Umbilical cord (tissue), 2 donors: ENCODE data around the gene PCDHB8. TPM values are rescaled to one million over a fixed set of nuclear protein-coding genes. Genes with fewer than 3 reads are reported as not detected.
"Not testable (repeated sequence)": the region's sequence is repeated elsewhere in the genome, so short reads cannot be mapped to it uniquely, and the experiment has no call there.

Experiments used
- DNase-seq: peaks from one replicate; pipeline ENCODE4 v3.0.0-alpha.2; 2015; ENCODE audit warnings: low spot score
- total RNA-seq: library from RNA; depleted of rRNA; stranded (reverse); fragments of >200 nt; gene quantifications from one replicate; pipeline ENCODE4 v1.2.3, GENCODE V29; 2014; ENCODE audit warnings: low replicate concordance; ENCODE audit not compliant: insufficient read depth

The PCDHB8 gene
- total RNA-seq, 1 donor from 2014 or later, result 0.72 TPM

DNA sequence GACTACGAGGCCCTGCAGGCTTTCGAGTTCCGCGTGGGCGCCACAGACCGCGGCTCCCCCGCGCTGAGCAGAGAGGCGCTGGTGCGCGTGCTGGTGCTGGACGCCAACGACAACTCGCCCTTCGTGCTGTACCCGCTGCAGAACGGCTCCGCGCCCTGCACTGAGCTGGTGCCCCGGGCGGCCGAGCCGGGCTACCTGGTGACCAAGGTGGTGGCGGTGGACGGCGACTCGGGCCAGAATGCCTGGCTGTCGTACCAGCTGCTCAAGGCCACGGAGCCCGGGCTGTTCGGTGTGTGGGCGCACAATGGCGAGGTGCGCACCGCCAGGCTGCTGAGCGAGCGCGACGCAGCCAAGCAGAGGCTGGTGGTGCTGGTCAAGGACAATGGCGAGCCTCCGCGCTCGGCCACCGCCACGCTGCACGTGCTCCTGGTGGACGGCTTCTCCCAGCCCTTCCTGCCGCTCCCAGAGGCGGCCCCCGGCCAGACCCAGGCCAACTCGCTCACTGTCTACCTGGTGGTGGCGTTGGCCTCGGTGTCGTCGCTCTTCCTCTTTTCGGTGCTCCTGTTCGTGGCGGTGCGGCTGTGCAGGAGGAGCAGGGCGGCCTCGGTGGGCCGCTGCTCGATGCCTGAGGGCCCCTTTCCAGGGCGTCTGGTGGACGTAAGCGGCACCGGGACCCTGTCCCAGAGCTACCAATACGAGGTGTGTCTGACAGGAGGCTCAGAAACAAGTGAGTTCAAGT lies 6.7 kb downstream of the PCDHB8 start:
- not testable (repeated sequence) for DNase-seq

DNA sequence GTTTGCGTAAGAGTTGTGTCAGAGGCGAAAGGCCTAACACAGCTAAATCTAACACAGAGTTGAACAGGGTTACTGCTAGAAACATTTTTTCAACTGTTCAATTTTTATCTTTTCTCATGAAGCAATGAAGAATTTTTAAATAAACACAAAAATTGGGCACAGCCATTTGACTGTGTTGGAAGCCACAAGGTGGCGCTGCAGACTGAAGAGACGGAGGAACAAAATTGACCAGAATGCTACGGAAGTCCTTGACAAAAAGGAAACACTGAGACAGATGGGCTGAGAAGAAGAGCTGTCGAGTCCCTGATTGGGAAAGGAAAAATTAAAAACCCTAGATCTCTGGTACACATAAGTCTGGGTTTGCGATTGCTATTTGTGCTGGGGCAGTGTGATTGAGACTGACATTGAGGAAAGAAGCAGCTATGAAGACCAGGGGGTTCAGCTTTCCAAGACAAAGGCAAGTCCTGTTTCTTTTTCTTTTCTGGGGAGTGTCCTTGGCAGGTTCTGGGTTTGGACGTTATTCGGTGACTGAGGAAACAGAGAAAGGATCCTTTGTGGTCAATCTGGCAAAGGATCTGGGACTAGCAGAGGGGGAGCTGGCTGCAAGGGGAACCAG lies 9.4 kb downstream of the PCDHB8 start, which contains the start of gene PCDHB9:
Gene PCDHB9, plus strand, starts transcription at position 265 of the 616 bp plus-strand sequence. Its CDS starts 158 bp downstream, at position 423.
- DNase-seq, result no peak

DNA sequence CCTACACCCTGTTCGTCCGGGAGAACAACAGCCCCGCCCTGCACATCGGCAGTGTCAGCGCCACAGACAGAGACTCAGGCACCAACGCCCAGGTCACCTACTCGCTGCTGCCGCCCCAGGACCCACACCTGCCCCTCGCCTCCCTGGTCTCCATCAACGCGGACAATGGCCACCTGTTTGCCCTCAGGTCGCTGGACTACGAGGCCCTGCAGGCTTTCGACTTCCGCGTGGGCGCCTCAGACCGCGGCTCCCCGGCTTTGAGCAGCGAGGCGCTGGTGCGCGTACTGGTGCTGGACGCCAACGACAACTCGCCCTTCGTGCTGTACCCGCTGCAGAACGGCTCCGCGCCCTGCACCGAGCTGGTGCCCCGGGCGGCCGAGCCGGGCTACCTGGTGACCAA lies 11.1 kb downstream of the PCDHB8 start:
- not testable (repeated sequence) for DNase-seq

DNA sequence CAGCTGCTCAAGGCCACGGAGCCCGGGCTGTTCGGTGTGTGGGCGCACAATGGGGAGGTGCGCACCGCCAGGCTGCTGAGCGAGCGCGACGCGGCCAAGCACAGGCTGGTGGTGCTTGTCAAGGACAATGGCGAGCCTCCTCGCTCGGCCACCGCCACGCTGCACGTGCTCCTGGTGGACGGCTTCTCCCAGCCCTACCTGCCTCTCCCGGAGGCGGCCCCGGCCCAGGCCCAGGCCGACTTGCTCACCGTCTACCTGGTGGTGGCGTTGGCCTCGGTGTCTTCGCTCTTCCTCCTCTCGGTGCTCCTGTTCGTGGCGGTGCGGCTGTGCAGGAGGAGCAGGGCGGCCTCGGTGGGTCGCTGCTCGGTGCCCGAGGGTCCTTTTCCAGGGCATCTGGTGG lies 11.5 kb downstream of the PCDHB8 start:
- not testable (repeated sequence) for DNase-seq

DNA sequence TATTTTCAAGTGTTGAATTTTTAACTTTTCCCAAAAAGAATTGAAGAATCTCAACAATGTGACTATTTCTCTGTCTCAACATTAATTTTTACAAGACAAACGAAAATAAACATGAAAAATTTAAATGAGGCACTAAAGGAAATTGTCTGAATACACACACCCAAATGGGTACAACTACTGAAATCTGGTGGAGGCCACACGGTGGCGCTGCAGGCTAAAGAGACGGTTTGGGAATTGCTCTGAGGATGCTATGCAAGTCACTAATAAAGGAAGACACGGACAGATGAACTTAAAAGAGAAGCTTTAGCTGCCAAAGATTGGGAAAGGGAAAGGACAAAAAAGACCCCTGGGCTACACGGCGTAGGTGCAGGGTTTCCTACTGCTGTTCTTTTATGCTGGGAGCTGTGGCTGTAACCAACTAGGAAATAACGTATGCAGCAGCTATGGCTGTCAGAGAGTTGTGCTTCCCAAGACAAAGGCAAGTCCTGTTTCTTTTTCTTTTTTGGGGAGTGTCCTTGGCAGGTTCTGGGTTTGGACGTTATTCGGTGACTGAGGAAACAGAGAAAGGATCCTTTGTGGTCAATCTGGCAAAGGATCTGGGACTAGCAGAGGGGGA lies 14.6 kb downstream of the PCDHB8 start, which contains the start of gene PCDHB10:
Gene PCDHB10, plus strand, starts transcription at position 244 of the 616 bp plus-strand sequence. Its CDS starts 200 bp downstream, at position 444.
- no peak for DNase-seq

DNA sequence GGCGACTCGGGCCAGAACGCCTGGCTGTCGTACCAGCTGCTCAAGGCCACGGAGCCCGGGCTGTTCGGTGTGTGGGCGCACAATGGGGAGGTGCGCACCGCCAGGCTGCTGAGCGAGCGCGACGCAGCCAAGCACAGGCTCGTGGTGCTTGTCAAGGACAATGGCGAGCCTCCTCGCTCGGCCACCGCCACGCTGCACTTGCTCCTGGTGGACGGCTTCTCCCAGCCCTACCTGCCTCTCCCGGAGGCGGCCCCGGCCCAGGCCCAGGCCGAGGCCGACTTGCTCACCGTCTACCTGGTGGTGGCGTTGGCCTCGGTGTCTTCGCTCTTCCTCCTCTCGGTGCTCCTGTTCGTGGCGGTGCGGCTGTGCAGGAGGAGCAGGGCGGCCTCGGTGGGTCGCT lies 16.7 kb downstream of the PCDHB8 start:
- not testable (repeated sequence) for DNase-seq

DNA sequence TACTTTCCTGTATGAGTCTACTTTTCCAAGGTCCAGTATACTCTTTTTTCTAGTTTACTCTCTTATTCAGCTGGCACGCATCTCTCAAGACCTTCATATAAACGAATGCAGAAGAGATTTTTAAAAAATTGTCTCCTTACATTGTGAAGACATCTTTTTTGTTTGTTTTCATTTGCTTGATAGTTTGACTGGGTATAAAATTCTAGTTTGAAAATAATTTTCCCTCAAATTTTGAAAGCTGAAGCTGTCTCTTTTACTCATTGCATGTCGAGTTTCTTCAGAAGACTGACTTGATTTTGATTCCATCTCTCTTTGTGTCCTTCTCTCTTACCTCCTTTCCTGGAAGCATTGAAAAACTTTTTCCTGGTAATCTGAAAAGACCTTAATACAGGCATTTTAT lies 18.8 kb downstream of the PCDHB8 start:
- no peak for DNase-seq

DNA sequence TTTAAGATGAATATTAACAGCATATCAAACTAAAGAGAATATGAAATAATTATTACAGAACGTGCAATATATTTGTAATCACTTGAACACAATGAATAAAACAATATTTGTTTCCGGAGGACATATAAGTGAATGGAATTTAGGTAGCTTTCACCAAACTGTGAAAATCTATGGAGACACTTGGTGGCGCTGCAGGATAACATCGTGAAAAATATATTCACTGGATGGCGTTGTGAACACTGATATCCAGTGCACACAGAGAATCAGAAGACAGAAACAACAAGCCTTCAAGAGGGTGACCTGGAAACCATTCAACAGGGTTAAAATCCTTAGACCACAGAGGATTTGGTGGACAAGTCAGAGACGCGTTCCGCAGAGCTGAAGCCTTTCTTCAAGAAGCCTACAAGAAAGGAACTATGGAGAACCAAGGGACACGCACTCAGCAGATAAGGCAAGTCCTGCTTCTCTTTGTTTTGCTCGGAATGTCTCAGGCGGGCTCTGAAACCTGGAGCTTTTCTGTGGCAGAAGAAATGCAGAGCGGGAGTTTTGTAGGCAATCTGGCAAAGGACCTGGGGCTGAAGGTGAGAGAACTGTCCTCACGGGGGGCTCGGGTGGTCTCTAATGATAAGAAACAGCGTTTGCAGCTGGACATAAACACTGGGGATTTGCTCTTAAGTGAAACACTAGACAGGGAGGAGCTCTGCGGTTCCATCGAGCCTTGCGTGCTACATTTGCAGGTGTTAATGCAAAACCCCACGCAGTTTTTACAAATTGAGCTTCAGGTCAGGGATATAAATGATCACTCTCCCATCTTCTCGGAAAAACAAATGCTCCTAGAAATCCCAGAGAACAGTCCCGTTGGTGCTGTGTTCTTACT lies 22.0 kb downstream of the PCDHB8 start, which contains the start of gene PCDHB11:
Gene PCDHB11, plus strand, starts transcription at position 269 of the 877 bp plus-strand sequence. Its CDS starts 148 bp downstream, at position 417.
- DNase-seq, result no peak

DNA sequence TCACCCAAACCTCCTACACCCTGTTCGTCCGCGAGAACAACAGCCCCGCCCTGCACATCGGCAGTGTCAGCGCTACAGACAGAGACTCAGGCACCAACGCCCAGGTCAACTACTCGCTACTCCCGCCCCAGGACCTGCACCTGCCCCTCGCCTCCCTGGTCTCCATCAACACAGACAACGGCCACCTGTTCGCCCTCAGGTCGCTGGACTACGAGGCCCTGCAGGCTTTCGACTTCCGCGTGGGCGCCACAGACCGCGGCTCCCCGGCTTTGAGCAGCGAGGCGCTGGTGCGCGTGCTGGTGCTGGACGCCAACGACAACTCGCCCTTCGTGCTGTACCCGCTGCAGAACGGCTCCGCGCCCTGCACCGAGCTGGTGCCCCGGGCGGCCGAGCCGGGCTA lies 23.5 kb downstream of the PCDHB8 start:
- not testable (repeated sequence) for DNase-seq

DNA sequence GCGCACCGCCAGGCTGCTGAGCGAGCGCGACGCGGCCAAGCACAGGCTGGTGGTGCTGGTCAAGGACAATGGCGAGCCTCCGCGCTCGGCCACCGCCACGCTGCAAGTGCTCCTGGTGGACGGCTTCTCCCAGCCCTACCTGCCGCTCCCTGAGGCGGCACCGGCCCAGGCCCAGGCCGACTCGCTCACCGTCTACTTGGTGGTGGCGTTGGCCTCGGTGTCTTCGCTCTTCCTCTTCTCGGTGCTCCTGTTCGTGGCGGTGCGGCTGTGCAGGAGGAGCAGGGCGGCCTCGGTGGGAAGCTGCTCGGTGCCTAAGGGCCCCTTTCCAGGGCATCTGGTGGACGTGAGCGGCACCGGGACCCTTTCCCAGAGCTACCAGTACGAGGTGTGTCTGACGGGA lies 24.1 kb downstream of the PCDHB8 start:
- DNase-seq, result not testable (repeated sequence)

DNA sequence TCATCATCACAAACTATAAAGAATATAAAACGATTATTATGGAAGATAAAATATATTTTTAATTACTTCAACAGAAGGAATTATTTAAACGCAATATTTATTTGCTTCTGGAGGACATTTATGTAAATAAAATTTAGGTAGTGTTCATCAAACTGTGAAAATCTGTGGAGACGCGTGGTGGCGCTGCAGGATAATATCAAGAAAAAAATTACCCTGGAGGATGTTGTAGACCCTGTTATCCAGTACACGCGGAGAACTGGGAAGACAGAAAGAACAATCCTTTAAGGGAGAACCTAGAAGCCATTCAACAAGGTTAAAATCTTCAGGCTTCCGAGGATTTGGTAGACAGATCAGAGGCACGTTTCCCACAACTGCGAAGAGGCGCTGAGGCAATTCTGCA lies 30.9 kb downstream of the PCDHB8 start, which contains the start of gene PCDHB12:
Gene PCDHB12, plus strand, starts transcription at position 242 of the 400 bp plus-strand sequence. CDS start 189 bp downstream, outside the sequence.
- no peak for DNase-seq

DNA sequence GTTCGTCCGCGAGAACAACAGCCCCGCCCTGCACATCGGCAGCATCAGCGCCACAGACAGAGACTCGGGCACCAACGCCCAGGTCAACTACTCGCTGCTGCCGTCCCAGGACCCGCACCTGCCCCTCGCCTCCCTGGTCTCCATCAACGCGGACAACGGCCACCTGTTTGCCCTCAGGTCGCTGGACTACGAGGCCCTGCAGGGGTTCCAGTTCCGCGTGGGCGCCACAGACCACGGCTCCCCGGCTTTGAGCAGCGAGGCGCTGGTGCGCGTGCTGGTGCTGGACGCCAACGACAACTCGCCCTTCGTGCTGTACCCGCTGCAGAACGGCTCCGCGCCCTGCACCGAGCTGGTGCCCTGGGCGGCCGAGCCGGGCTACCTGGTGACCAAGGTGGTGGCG lies 32.7 kb downstream of the PCDHB8 start:
- not testable (repeated sequence) for DNase-seq

DNA sequence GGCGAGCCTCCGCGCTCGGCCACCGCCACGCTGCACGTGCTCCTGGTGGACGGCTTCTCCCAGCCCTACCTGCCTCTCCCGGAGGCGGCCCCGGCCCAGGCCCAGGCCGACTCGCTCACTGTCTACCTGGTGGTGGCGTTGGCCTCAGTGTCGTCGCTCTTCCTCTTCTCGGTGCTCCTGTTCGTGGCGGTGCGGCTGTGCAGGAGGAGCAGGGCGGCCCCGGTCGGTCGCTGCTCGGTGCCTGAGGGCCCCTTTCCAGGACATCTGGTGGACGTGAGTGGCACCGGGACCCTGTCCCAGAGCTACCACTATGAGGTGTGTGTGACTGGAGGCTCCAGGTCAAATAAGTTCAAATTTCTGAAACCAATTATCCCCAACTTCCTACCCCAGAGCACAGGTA lies 33.3 kb downstream of the PCDHB8 start:
- not testable (repeated sequence) for DNase-seq

DNA sequence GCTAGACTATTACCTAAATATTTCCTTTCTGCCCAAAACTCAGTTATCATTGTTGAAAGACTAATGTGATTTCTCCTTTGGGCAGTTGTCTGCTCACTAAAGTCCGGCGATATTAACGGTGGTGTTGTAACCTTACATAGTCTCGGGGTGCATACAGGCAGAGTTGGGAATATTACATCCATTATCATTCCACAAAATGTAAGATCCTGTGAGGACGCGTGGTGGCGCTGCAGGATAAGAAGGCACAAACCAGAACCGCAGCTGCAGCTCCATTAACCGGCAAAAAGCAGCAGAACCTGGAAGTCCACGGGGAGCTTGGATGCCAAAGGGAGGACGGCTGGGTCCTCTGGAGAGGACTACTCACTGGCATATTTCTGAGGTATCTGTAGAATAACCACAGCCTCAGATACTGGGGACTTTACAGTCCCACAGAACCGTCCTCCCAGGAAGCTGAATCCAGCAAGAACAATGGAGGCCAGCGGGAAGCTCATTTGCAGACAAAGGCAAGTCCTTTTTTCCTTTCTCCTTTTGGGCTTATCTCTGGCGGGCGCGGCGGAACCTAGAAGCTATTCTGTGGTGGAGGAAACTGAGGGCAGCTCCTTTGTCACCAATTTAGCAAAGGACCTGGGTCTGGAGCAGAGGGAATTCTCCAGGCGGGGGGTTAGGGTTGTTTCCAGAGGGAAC lies 36.2 kb downstream of the PCDHB8 start, which contains the start of gene PCDHB13:
Gene PCDHB13, plus strand, starts transcription at position 264 of the 684 bp plus-strand sequence. Its CDS starts 205 bp downstream, at position 469.
- not testable (repeated sequence) for DNase-seq

DNA sequence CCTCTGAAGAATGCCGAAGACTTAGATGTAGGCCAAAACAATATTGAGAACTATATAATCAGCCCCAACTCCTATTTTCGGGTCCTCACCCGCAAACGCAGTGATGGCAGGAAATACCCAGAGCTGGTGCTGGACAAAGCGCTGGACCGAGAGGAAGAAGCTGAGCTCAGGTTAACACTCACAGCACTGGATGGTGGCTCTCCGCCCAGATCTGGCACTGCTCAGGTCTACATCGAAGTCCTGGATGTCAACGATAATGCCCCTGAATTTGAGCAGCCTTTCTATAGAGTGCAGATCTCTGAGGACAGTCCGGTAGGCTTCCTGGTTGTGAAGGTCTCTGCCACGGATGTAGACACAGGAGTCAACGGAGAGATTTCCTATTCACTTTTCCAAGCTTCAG lies 37.0 kb downstream of the PCDHB8 start:
- DNase-seq, result not testable (repeated sequence)

DNA sequence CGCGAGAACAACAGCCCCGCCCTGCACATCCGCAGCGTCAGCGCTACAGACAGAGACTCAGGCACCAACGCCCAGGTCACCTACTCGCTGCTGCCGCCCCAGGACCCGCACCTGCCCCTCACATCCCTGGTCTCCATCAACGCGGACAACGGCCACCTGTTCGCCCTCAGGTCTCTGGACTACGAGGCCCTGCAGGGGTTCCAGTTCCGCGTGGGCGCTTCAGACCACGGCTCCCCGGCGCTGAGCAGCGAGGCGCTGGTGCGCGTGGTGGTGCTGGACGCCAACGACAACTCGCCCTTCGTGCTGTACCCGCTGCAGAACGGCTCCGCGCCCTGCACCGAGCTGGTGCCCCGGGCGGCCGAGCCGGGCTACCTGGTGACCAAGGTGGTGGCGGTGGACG lies 37.9 kb downstream of the PCDHB8 start:
- DNase-seq, result not testable (repeated sequence)

DNA sequence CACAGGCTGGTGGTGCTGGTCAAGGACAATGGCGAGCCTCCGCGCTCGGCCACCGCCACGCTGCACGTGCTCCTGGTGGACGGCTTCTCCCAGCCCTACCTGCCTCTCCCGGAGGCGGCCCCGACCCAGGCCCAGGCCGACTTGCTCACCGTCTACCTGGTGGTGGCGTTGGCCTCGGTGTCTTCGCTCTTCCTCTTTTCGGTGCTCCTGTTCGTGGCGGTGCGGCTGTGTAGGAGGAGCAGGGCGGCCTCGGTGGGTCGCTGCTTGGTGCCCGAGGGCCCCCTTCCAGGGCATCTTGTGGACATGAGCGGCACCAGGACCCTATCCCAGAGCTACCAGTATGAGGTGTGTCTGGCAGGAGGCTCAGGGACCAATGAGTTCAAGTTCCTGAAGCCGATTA lies 38.4 kb downstream of the PCDHB8 start:
- not testable (repeated sequence) for DNase-seq

DNA sequence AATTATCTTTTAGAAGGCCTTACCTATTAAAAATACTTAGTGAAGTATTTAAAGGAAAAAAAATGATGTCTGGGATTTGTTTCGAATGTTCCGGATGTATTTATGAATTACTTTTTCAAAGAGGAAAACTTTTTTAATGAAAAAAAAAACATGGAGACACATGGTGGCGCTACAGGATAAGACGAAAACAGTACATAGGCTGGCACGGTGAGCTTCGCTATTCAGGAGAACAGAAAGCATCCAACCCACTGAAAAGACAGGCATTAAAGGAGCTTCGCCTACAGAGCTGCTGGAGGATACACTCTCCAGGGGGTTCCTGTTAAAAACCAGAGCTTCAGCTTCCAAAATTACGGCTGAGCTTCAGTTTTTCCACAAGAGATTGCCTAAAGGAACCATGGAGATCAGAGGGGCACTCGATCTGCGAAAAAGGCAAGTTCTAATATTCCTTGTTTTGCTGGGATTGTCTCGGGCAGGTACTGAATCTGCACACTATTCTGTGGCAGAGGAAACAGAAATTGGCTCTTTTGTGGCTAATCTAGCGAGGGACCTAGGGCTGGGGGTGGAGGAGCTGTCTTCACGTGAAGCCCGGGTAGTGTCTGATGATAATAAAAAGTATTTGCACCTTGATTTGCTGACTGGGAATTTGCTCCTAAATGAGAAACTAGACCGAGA lies 45.7 kb downstream of the PCDHB8 start, which contains the start of gene PCDHB14:
Gene PCDHB14, plus strand, starts transcription at position 232 of the 672 bp plus-strand sequence. Its CDS starts 163 bp downstream, at position 395.
- peak; percentile 10 for DNase-seq

DNA sequence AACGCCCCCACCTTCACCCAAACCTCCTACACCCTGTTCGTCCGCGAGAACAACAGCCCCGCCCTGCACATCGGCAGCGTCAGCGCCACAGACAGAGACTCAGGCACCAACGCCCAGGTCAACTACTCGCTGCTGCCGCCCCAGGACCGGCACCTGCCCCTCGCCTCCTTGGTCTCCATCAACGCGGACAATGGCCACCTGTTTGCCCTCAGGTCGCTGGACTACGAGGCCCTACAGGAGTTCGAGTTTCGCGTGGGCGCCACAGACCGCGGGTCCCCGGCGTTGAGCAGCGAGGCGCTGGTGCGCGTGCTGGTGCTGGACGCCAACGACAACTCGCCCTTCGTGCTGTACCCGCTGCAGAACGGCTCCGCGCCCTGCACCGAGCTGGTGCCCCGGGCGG lies 47.3 kb downstream of the PCDHB8 start:
- not testable (repeated sequence) for DNase-seq

DNA sequence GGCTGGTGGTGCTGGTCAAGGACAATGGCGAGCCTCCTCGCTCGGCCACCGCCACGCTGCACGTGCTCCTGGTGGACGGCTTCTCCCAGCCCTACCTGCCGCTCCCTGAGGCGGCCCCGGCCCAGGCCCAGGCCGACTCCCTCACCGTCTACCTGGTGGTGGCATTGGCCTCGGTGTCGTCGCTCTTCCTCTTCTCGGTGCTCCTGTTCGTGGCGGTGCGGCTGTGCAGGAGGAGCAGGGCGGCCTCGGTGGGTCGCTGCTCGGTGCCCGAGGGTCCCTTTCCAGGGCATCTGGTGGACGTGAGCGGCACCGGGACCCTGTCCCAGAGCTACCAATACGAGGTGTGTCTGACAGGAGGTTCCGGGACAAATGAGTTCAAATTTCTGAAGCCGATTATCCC lies 47.8 kb downstream of the PCDHB8 start:
- DNase-seq, result not testable (repeated sequence)
